Astrocyte (in vitro differentiated cells and primary cell): ENCODE results near the gene SYT17.

Experiments used
- CTCF ChIP-seq: IDR thresholded peaks from 2 replicates; pipeline ENCODE4 v1.5.1; 2011; ENCODE audit warnings: low read depth, mild to moderate bottlenecking, inconsistent platforms, low read length, moderate library complexity; ENCODE audit not compliant: insufficient read depth
- EZH2 ChIP-seq: IDR thresholded peaks from 2 replicates; pipeline ENCODE4 v1.6.1; 2012; ENCODE audit warnings: mild to moderate bottlenecking, low read length, inconsistent platforms; ENCODE audit not compliant: insufficient read depth

GRCh38 chr16:19142939-19143598, 25.0 kb upstream of the SYT17 start:
- TF ChIP-seq CTCF (no peak), EZH2 (no peak)
